Liver (tissue), 9 donors: ENCODE results near the gene BCAS1. TPM values are rescaled to one million over a fixed set of nuclear protein-coding genes. Genes with fewer than 3 reads are reported as not detected.

ENCODE experiments used
- DNase-seq: peaks from one replicate; pipeline ENCODE4 v3.0.0-alpha.2; 2017; ENCODE audit warnings: low spot score
- H3K27ac ChIP-seq, 2 donors: one replicate each; pipeline ENCODE4 v1.7.0; 2013; ENCODE audit warnings: inconsistent platforms in 2 of 2, low read length in 2 of 2, control low read depth in 1 of 2, low read depth in 1 of 2, mild to moderate bottlenecking in 1 of 2
- H3K27me3 ChIP-seq, 4 donors: one replicate each; pipeline versions ENCODE4 v1.6.1 to v1.7.0; 2013; ENCODE audit warnings: low read length in 3 of 4, inconsistent platforms in 1 of 4, mild to moderate bottlenecking in 1 of 4, moderate library complexity in 1 of 4; ENCODE audit not compliant: control insufficient read depth in 4 of 4, insufficient read depth in 4 of 4
- H3K36me3 ChIP-seq, 4 donors: one replicate each; pipeline versions ENCODE4 v1.6.1 to v1.7.0; 2013; ENCODE audit warnings: low read length in 3 of 4, mild to moderate bottlenecking in 3 of 4, low read depth in 1 of 4, moderate library complexity in 1 of 4; ENCODE audit not compliant: control insufficient read depth in 4 of 4, insufficient read depth in 3 of 4
- H3K4me1 ChIP-seq, 4 donors: one replicate each; pipeline versions ENCODE4 v1.6.1 to v1.7.0; 2013; ENCODE audit warnings: low read length in 3 of 4, mild to moderate bottlenecking in 3 of 4, moderate library complexity in 1 of 4; ENCODE audit not compliant: control insufficient read depth in 4 of 4, insufficient read depth in 4 of 4
- H3K4me3 ChIP-seq, 3 donors: one replicate each; pipeline versions ENCODE4 v1.6.1 to v1.7.0; 2013; ENCODE audit warnings: low read length in 3 of 3, control low read depth in 1 of 3, low read depth in 1 of 3, mild to moderate bottlenecking in 1 of 3
- H3K9ac ChIP-seq, 2 donors: one replicate each; pipeline ENCODE4 v1.7.0; 2013; ENCODE audit warnings: low read length in 2 of 2, mild to moderate bottlenecking in 2 of 2, moderate library complexity in 2 of 2, control low read depth in 1 of 2, low read depth in 1 of 2
- H3K9me3 ChIP-seq, 4 donors: one replicate each; pipeline versions ENCODE4 v1.6.1 to v1.7.0; 2013; ENCODE audit warnings: low read length in 3 of 4; ENCODE audit not compliant: control insufficient read depth in 4 of 4
- EGR1 ChIP-seq, 2 donors: IDR thresholded peaks; 2 replicates each; pipeline ENCODE4 v1.6.1; 2016 to 2018; ENCODE audit warnings: antibody characterized with exemption in 2 of 2, low read depth in 2 of 2
- GABPA ChIP-seq, 2 donors: IDR thresholded peaks in 1 of 2; conservative IDR thresholded peaks in 1 of 2; 2 replicates each; pipeline ENCODE4 v1.6.1; 2016; ENCODE audit warnings: antibody characterized with exemption in 2 of 2, mild to moderate bottlenecking in 1 of 2, moderate library complexity in 1 of 2
- JUND ChIP-seq, 2 donors: IDR thresholded peaks; 2 replicates each; pipeline ENCODE4 v1.6.1; 2016; ENCODE audit warnings: antibody characterized with exemption in 2 of 2
- NR2F2 ChIP-seq: IDR thresholded peaks from 2 replicates; pipeline ENCODE4 v1.6.1; 2016; ENCODE audit warnings: antibody characterized with exemption
- RAD21 ChIP-seq, 2 donors: IDR thresholded peaks; 2 replicates each; pipeline ENCODE4 v1.6.1; 2016; ENCODE audit warnings: antibody characterized with exemption in 2 of 2, mild to moderate bottlenecking in 2 of 2
- RXRA ChIP-seq, 2 donors: IDR thresholded peaks; 2 replicates each; pipeline ENCODE4 v1.6.1; 2017 to 2018; ENCODE audit warnings: antibody characterized with exemption in 2 of 2, mild to moderate bottlenecking in 1 of 2
- WGBS: extraction: QIAGEN DNeasy Blood & Tissue Kit; methylation state at CpG from one replicate; pipeline ENCODE4 v1.1.7; 2013; 5-methylcytosine and 5-hydroxymethylcytosine counted together
- polyA plus RNA-seq, 2 donors: library from polyadenylated mRNA; stranded (reverse) in 1 of 2; unstranded in 1 of 2; fragments of 200-250 nt in 1 of 2; fragments of >200 nt in 1 of 2; fragmentation: Nextera tagmentation in 1 of 2; extraction: Ambion mirVana in 1 of 2; gene quantifications; one replicate each; pipeline versions ENCODE4 v1.2.1 to v1.2.3, GENCODE V29; 2013 to 2015
- total RNA-seq, 2 donors: library from RNA; depleted of rRNA; stranded (reverse); fragments of >200 nt; gene quantifications; one replicate each; pipeline ENCODE4 v1.2.3, GENCODE V29; 2014
- TF ChIP-seq, protein P1 (sequence below): IDR thresholded peaks from 2 replicates; pipeline ENCODE4 v1.6.1; 2016; ENCODE audit warnings: antibody characterized with exemption
- TF ChIP-seq, protein P2 (sequence below): IDR thresholded peaks from 2 replicates; pipeline ENCODE4 v1.6.1; 2016; ENCODE audit warnings: antibody characterized with exemption
- TF ChIP-seq, protein P3 (sequence below): fragments of 150-350 bp; IDR thresholded peaks from 2 replicates; pipeline ENCODE4 v1.5.1; 2017; ENCODE audit warnings: improper control_type of control experiment, low read depth, low read length; ENCODE audit not compliant: missing input control
- donor health status: healthy.
- donor health status: healthy.
- donor health status: healthy.
- donor health status: healthy.
- donor health status: healthy.

Gene BCAS1
- total and polyA plus RNA-seq, 4 donors, result under 0.01 to 0.93 (median 0.04) TPM

DNA sequence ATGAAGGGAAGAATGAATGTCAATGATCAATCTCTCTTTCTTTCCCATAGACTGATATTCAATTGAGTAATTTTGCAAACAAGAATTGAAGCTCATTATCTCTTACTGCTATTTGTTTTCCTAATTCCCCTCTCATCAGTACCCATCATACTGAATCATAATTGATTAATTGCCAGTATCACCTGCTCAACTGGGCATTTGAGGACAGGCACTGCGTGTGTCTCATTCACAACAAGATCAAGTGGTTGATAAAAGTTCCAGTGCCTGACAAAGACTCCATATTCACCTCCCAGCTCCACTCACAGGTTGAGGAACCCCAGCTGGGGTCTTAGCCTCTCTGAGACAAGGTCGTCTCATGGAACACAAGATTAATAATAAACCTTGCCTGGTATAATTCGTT is 67.7 kb downstream of the BCAS1 start:
- Histone ChIP-seq H3K27ac (no peak overlapping the region), H3K4me1 (no peaks in the 10 kb centered on the region), H3K27me3 (no peaks in the 10 kb centered on the region), H3K4me3 (no peak overlapping the region), H3K9me3 (peaks cover 0 to 10% (median 3%) of the 10 kb centered on the region in 4 donors), H3K9ac (no peak overlapping the region), H3K36me3 (no peaks in the 10 kb centered on the region)
- no peak for TF ChIP-seq RXRA (IDR thresholded peaks at IDR 0.05)
- TF ChIP-seq, protein P1, sequence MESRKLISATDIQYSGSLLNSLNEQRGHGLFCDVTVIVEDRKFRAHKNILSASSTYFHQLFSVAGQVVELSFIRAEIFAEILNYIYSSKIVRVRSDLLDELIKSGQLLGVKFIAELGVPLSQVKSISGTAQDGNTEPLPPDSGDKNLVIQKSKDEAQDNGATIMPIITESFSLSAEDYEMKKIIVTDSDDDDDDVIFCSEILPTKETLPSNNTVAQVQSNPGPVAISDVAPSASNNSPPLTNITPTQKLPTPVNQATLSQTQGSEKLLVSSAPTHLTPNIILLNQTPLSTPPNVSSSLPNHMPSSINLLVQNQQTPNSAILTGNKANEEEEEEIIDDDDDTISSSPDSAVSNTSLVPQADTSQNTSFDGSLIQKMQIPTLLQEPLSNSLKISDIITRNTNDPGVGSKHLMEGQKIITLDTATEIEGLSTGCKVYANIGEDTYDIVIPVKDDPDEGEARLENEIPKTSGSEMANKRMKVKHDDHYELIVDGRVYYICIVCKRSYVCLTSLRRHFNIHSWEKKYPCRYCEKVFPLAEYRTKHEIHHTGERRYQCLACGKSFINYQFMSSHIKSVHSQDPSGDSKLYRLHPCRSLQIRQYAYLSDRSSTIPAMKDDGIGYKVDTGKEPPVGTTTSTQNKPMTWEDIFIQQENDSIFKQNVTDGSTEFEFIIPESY, result no peak
- DNase-seq, result no peak
- WGBS, result 80% methylated on average over 3 of the region's 3 CpGs

DNA sequence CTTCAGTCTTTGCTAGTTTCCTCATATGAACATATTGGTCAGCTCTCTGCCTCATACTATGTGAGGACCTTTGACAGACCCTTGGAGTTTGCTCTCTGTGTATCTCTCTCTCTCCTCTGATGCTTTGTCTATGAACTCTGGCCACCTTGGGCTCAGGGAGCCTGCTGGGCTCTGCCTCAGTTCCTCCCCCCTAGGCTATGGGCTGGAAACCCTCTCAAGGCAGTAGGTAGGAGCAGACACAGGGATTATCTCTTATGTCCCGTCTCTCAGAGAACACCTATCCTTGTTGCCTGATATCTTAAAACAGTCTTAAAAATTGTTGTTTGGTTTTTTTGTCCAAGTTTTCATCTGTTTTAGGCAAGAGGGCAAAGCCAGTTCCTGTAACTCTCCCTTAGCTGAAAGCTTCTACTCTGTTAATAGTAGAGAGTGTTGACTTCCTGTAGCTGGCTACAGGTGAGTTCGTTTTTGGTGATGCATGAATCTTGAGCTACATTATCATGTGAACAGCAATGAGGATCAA is 68.3 kb downstream of the BCAS1 start:
- no peaks in the 10 kb centered on the region for H3K27me3 ChIP-seq
- 75% methylated on average over 2 of the region's 2 CpGs for WGBS

DNA sequence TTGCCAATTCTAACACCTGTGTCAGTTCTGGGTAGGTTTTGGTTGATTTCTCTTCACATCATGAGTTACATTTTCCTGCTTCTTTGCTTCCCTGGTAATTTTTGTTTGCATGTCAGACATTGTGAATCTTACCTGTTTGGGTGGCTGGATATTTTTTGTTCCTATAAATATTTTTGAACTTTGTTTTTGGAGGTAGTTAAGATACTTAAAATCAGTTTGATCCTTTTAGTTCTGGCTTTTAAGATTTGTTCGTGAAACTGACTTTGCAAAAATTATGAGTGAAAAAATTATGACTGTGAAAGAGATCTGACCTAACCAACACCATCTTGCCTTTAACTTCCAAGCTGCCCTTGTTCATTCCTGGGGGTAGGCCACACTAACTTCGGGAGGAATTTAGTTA is 69.5 kb downstream of the BCAS1 start:
- Histone ChIP-seq H3K9me3 (peaks cover 0 to 10% (median 3%) of the 10 kb centered on the region in 4 donors), H3K36me3 (no peaks in the 10 kb centered on the region), H3K27ac (no peak overlapping the region), H3K27me3 (peaks cover 0 to 6% (median 0%) of the 10 kb centered on the region in 4 donors), H3K4me1 (no peaks in the 10 kb centered on the region), H3K9ac (no peak overlapping the region), H3K4me3 (no peak overlapping the region)
- TF ChIP-seq NR2F2, result no peak
- WGBS, result 59% methylated on average over 2 of the region's 2 CpGs
- DNase-seq, result no peak

More for the DNA sequence above, 68.3 kb downstream of the BCAS1 start:
- H3K36me3 ChIP-seq, result no peaks in the 10 kb centered on the region
- TF ChIP-seq RXRA (IDR thresholded peaks at IDR 0.05) (no peak), RAD21 (IDR thresholded peaks at IDR 0.05) (no peak), JUND (IDR thresholded peaks at IDR 0.05) (no peak), EGR1 (IDR thresholded peaks at IDR 0.05; ENCODE audit: low read depth in 2 of 2) (no peak), GABPA (IDR thresholded peaks at IDR 0.05 in 1 of 2, conservative IDR thresholded peaks at IDR 0.05 in 1 of 2) (no peak)
- TF ChIP-seq, protein P2, sequence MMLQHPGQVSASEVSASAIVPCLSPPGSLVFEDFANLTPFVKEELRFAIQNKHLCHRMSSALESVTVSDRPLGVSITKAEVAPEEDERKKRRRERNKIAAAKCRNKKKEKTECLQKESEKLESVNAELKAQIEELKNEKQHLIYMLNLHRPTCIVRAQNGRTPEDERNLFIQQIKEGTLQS, result no peak
- TF ChIP-seq, protein P3, sequence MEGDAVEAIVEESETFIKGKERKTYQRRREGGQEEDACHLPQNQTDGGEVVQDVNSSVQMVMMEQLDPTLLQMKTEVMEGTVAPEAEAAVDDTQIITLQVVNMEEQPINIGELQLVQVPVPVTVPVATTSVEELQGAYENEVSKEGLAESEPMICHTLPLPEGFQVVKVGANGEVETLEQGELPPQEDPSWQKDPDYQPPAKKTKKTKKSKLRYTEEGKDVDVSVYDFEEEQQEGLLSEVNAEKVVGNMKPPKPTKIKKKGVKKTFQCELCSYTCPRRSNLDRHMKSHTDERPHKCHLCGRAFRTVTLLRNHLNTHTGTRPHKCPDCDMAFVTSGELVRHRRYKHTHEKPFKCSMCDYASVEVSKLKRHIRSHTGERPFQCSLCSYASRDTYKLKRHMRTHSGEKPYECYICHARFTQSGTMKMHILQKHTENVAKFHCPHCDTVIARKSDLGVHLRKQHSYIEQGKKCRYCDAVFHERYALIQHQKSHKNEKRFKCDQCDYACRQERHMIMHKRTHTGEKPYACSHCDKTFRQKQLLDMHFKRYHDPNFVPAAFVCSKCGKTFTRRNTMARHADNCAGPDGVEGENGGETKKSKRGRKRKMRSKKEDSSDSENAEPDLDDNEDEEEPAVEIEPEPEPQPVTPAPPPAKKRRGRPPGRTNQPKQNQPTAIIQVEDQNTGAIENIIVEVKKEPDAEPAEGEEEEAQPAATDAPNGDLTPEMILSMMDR, result no peak
- H3K9me3 ChIP-seq, result peaks cover 0 to 10% (median 3%) of the 10 kb centered on the region in 4 donors
- DNase-seq, result no peak
- H3K27ac ChIP-seq, result no peak overlapping the region
- H3K9ac ChIP-seq, result no peak overlapping the region
- no peak overlapping the region for H3K4me3 ChIP-seq
- H3K4me1 ChIP-seq, result no peaks in the 10 kb centered on the region

DNA sequence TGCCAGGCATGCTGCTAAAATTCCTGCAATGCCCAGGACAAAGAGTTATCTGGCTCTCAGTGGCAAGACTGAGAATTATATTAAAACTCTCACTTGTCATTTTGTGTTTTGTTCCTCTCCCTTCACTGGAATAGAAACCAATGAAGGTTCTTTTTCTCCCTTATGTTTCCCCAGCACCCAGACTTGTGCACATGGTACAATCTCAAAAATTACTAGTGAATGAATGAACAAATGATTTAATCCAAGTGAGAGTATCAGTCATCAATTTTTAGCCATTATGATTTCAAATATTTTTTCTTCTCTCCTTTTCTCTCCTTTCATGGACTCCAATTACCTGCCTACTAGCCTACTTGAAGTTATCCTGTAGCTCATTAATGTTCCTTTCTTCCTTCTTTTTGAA is 70.1 kb downstream of the BCAS1 start:
- H3K27ac ChIP-seq, result no peak overlapping the region
- no peak overlapping the region for H3K4me3 ChIP-seq
- no peak overlapping the region for H3K9ac ChIP-seq
- no peaks in the 10 kb centered on the region for H3K36me3 ChIP-seq
- peaks cover 0 to 10% (median 3%) of the 10 kb centered on the region in 4 donors for H3K9me3 ChIP-seq
- TF ChIP-seq, protein P1, result no peak
- TF ChIP-seq RAD21 (IDR thresholded peaks at IDR 0.05), result no peak
- no peaks in the 10 kb centered on the region for H3K4me1 ChIP-seq
- H3K27me3 ChIP-seq, result peaks cover 0 to 6% (median 0%) of the 10 kb centered on the region in 4 donors
- no peak for DNase-seq
